ENCODE data around the gene TMEM269.

The TMEM269 gene

GRCh38 chr1:42757892-42758275 is 26.9 kb upstream of the TMEM269 start:
- H3K4me1 Mint-ChIP-seq (ENCODE audit: low read depth): peaks cover 3% of the 10 kb centered on the region
- H3K27ac Mint-ChIP-seq: no peak overlapping the region
- no peaks in the 10 kb centered on the region for H3K27me3 Mint-ChIP-seq
- peaks cover 15% of the 10 kb centered on the region for H3K36me3 Mint-ChIP-seq
- no peak overlapping the region for H3K4me3 Mint-ChIP-seq
- H3K9me3 Mint-ChIP-seq (ENCODE audit: low read depth): no peaks in the 10 kb centered on the region

GRCh38 chr1:42758641-42759040 is 26.1 kb upstream of the TMEM269 start:
- no peak overlapping the region for H3K27ac Mint-ChIP-seq
- peaks cover 2% of the 10 kb centered on the region for H3K4me1 Mint-ChIP-seq (ENCODE audit: low read depth)
- no peak overlapping the region for H3K4me3 Mint-ChIP-seq
- H3K27me3 Mint-ChIP-seq: no peaks in the 10 kb centered on the region
- H3K36me3 Mint-ChIP-seq: peaks cover 11% of the 10 kb centered on the region
- H3K9me3 Mint-ChIP-seq (ENCODE audit: low read depth): no peaks in the 10 kb centered on the region

- Mint-ChIP-seq H3K4me3 (no peak overlapping the region), H3K27ac (no peak overlapping the region), H3K36me3 (peaks cover 8% of the 10 kb centered on the region), H3K27me3 (no peaks in the 10 kb centered on the region), H3K9me3 (ENCODE audit: low read depth) (no peaks in the 10 kb centered on the region), H3K4me1 (ENCODE audit: low read depth) (peaks cover 2% of the 10 kb centered on the region)
These were observed 25.7 kb upstream of the TMEM269 start for GRCh38 chr1:42759114-42759513.

GRCh38 chr1:42761567-42761966 is 23.2 kb upstream of the TMEM269 start:
- Mint-ChIP-seq H3K4me3 (no peak overlapping the region), H3K27me3 (no peaks in the 10 kb centered on the region), H3K4me1 (ENCODE audit: low read depth) (peaks cover 2% of the 10 kb centered on the region), H3K9me3 (ENCODE audit: low read depth) (no peaks in the 10 kb centered on the region), H3K36me3 (peaks cover 5% of the 10 kb centered on the region), H3K27ac (no peak overlapping the region)

- Mint-ChIP-seq H3K36me3 (peaks cover 3% of the 10 kb centered on the region), H3K27ac (no peak overlapping the region), H3K4me3 (no peak overlapping the region), H3K9me3 (ENCODE audit: low read depth) (no peaks in the 10 kb centered on the region), H3K4me1 (ENCODE audit: low read depth) (peaks cover 2% of the 10 kb centered on the region), H3K27me3 (no peaks in the 10 kb centered on the region)
These were observed 22.5 kb upstream of the TMEM269 start for GRCh38 chr1:42762269-42762668.

GRCh38 chr1:42765269-42765668 is 19.5 kb upstream of the TMEM269 start:
- Mint-ChIP-seq H3K9me3 (ENCODE audit: low read depth) (no peaks in the 10 kb centered on the region), H3K36me3 (peaks cover 3% of the 10 kb centered on the region), H3K4me1 (ENCODE audit: low read depth) (peaks cover 25% of the 10 kb centered on the region), H3K4me3 (no peak overlapping the region), H3K27me3 (no peaks in the 10 kb centered on the region), H3K27ac (no peak overlapping the region)

GRCh38 chr1:42765832-42766740 is 18.7 kb upstream of the TMEM269 start:
- peaks cover 31% of the 10 kb centered on the region for H3K4me1 Mint-ChIP-seq (ENCODE audit: low read depth)
- no peaks in the 10 kb centered on the region for H3K9me3 Mint-ChIP-seq (ENCODE audit: low read depth)
- H3K4me3 Mint-ChIP-seq: no peak overlapping the region
- H3K36me3 Mint-ChIP-seq: peaks cover 8% of the 10 kb centered on the region
- no peaks in the 10 kb centered on the region for H3K27me3 Mint-ChIP-seq
- no peak overlapping the region for H3K27ac Mint-ChIP-seq

GRCh38 chr1:42766741-42767509 is 17.9 kb upstream of the TMEM269 start, which contains the start of the genes C1orf50 and P3H1:
Gene C1orf50, plus strand, starts transcription at chr1:42767249. Its CDS starts 63 bp downstream, at chr1:42767312.
Gene P3H1, minus strand, starts transcription at chr1:42767028. Its CDS starts 57 bp downstream, at chr1:42766971.
- Mint-ChIP-seq H3K27ac (peak within 1 kb of the TSS; percentile 93), H3K27me3 (no peaks in the 10 kb centered on the region), H3K9me3 (ENCODE audit: low read depth) (no peaks in the 10 kb centered on the region), H3K4me1 (ENCODE audit: low read depth) (peaks cover 32% of the 10 kb centered on the region), H3K4me3 (no peak within 1 kb of the TSS), H3K36me3 (peaks cover 8% of the 10 kb centered on the region)

GRCh38 chr1:42767510-42768000 is 17.2 kb upstream of the TMEM269 start:
- Mint-ChIP-seq H3K27me3 (no peaks in the 10 kb centered on the region), H3K4me3 (no peak overlapping the region), H3K27ac (peak overlapping the region; percentile 93), H3K9me3 (ENCODE audit: low read depth) (no peaks in the 10 kb centered on the region), H3K4me1 (ENCODE audit: low read depth) (peaks cover 35% of the 10 kb centered on the region), H3K36me3 (peaks cover 8% of the 10 kb centered on the region)

- H3K36me3 Mint-ChIP-seq: peaks cover 8% of the 10 kb centered on the region
- no peak overlapping the region for H3K4me3 Mint-ChIP-seq
These were observed 16.6 kb upstream of the TMEM269 start for GRCh38 chr1:42768172-42768571.

GRCh38 chr1:42769811-42770210 is 15.0 kb upstream of the TMEM269 start:
- Mint-ChIP-seq H3K36me3 (peaks cover 9% of the 10 kb centered on the region), H3K4me3 (peak overlapping the region; percentile 69), H3K9me3 (ENCODE audit: low read depth) (no peaks in the 10 kb centered on the region), H3K27me3 (no peaks in the 10 kb centered on the region), H3K27ac (no peak overlapping the region), H3K4me1 (ENCODE audit: low read depth) (peaks cover 42% of the 10 kb centered on the region)

More at GRCh38 chr1:42768172-42768571, 16.6 kb upstream of the TMEM269 start:
- H3K9me3 Mint-ChIP-seq (ENCODE audit: low read depth): no peaks in the 10 kb centered on the region
- peaks cover 39% of the 10 kb centered on the region for H3K4me1 Mint-ChIP-seq (ENCODE audit: low read depth)
- H3K27ac Mint-ChIP-seq: peak overlapping the region; percentile 93
- H3K27me3 Mint-ChIP-seq: no peaks in the 10 kb centered on the region

- peaks cover 13% of the 10 kb centered on the region for H3K36me3 Mint-ChIP-seq
- H3K9me3 Mint-ChIP-seq (ENCODE audit: low read depth): no peaks in the 10 kb centered on the region
- peaks cover 39% of the 10 kb centered on the region for H3K4me1 Mint-ChIP-seq (ENCODE audit: low read depth)
- H3K27ac Mint-ChIP-seq: peak overlapping the region; percentile 29
- no peaks in the 10 kb centered on the region for H3K27me3 Mint-ChIP-seq
- H3K4me3 Mint-ChIP-seq: no peak overlapping the region
These were observed 11.4 kb upstream of the TMEM269 start for GRCh38 chr1:42773420-42773819.

- no peak overlapping the region for H3K4me3 Mint-ChIP-seq
- H3K27me3 Mint-ChIP-seq: no peaks in the 10 kb centered on the region
- peaks cover 10% of the 10 kb centered on the region for H3K36me3 Mint-ChIP-seq
- no peaks in the 10 kb centered on the region for H3K9me3 Mint-ChIP-seq (ENCODE audit: low read depth)
- H3K4me1 Mint-ChIP-seq (ENCODE audit: low read depth): peaks cover 28% of the 10 kb centered on the region
- H3K27ac Mint-ChIP-seq: peak overlapping the region; percentile 46
These were observed 9.8 kb upstream of the TMEM269 start for GRCh38 chr1:42774928-42775526.

GRCh38 chr1:42776502-42776901 is 8.3 kb upstream of the TMEM269 start:
- H3K36me3 Mint-ChIP-seq: peaks cover 9% of the 10 kb centered on the region

More at GRCh38 chr1:42776502-42776901, 8.3 kb upstream of the TMEM269 start:
- H3K27me3 Mint-ChIP-seq: no peaks in the 10 kb centered on the region
- peak overlapping the region; percentile 13 for H3K27ac Mint-ChIP-seq
- no peak overlapping the region for H3K4me3 Mint-ChIP-seq
- no peaks in the 10 kb centered on the region for H3K9me3 Mint-ChIP-seq (ENCODE audit: low read depth)
- H3K4me1 Mint-ChIP-seq (ENCODE audit: low read depth): peaks cover 19% of the 10 kb centered on the region

Data from activated naive CD8-positive, alpha-beta T cell (primary cell).